Glutamatergic neuron (in vitro differentiated cells): ENCODE data around the gene LRRC25. TPM values are rescaled to one million over a fixed set of nuclear protein-coding genes. Genes with fewer than 3 reads are reported as not detected.

ENCODE experiments used
- DNase-seq: peaks from one replicate; pipeline ENCODE4 v3.0.0; 2022
- H3K27ac Mint-ChIP-seq: one replicate; pipeline ENCODE4 v1.8.0; 2020; ENCODE audit warnings: mild to moderate bottlenecking, mixed read lengths, inconsistent platforms; ENCODE audit not compliant: unreplicated experiment
- H3K27me3 Mint-ChIP-seq: one replicate; pipeline ENCODE4 v1.8.0; 2020; ENCODE audit warnings: mild to moderate bottlenecking, moderate library complexity, mixed read lengths, inconsistent platforms; ENCODE audit not compliant: unreplicated experiment
- H3K36me3 Mint-ChIP-seq: one replicate; pipeline ENCODE4 v1.8.0; 2020; ENCODE audit warnings: mild to moderate bottlenecking, mixed read lengths, inconsistent platforms; ENCODE audit not compliant: unreplicated experiment
- H3K4me1 Mint-ChIP-seq: one replicate; pipeline ENCODE4 v1.8.0; 2020; ENCODE audit warnings: mild to moderate bottlenecking, low read depth, mixed read lengths, inconsistent platforms; ENCODE audit not compliant: unreplicated experiment
- H3K4me3 Mint-ChIP-seq: one replicate; pipeline ENCODE4 v1.8.0; 2020; ENCODE audit warnings: mild to moderate bottlenecking, mixed read lengths, inconsistent platforms; ENCODE audit not compliant: unreplicated experiment
- H3K9me3 Mint-ChIP-seq: one replicate; pipeline ENCODE4 v1.8.0; 2020; ENCODE audit warnings: mild to moderate bottlenecking, moderate library complexity, mixed read lengths, inconsistent platforms; ENCODE audit not compliant: unreplicated experiment
- total RNA-seq: library from RNA; stranded (reverse); fragmentation: NEBNext Ultra II Directional; extraction: Animal tissue kit (Norgen Biotek cat#: 25700); gene quantifications from one replicate; pipeline ENCODE4 v1.2.1, GENCODE V29; 2021; ENCODE audit not compliant: unreplicated experiment
- TF ChIP-seq, protein P1 (sequence below): fragments of 200-600 bp; sonication (generic); IDR thresholded peaks from one replicate; pipeline ENCODE4 v1.5.0; 2021; ENCODE audit not compliant: partially characterized antibody, unreplicated experiment

The LRRC25 gene
- total RNA-seq, 1 donor from 2014 or later: not detected

DNA sequence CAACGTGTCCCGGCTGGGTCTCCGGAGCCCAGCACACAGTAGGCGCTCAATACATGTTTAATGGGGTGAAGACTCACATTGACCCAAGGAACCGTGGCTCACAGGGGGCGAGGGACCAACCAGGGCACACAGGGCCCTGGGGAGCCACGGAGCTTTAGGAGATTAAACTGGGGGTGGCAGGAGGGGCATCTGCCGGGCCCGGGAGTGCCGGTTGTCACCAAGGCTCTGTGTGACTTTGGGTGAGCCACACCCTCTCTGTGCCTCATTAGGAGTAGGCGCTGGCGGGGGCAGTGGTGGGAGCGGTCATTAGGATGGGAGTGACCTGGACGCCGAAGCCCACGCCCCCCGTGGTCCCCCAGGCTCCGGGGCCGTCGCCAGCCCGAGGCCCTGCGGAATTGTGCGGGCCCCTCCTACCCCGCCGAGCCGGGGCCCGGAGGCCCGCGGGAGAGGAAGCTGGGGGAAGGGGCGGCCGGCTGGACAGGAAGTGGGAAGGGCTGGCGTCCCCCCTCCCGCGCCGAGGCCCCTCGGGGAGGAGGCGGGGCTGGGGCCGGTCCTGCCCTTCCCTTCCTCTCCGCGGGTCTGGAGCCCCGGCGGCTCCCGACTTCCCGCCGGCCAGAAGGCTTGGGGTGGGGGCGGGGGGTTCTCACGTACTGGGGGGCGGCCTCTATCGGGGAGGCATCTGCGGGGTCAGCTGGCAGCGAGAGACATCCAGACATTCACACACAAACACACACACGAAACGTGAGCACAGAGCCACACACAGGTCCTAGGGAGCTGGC, 20.0 kb upstream of the LRRC25 start:
- DNase-seq: peak; percentile 84
- TF ChIP-seq, protein P1, sequence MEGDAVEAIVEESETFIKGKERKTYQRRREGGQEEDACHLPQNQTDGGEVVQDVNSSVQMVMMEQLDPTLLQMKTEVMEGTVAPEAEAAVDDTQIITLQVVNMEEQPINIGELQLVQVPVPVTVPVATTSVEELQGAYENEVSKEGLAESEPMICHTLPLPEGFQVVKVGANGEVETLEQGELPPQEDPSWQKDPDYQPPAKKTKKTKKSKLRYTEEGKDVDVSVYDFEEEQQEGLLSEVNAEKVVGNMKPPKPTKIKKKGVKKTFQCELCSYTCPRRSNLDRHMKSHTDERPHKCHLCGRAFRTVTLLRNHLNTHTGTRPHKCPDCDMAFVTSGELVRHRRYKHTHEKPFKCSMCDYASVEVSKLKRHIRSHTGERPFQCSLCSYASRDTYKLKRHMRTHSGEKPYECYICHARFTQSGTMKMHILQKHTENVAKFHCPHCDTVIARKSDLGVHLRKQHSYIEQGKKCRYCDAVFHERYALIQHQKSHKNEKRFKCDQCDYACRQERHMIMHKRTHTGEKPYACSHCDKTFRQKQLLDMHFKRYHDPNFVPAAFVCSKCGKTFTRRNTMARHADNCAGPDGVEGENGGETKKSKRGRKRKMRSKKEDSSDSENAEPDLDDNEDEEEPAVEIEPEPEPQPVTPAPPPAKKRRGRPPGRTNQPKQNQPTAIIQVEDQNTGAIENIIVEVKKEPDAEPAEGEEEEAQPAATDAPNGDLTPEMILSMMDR: no peak
- Mint-ChIP-seq H3K36me3 (no peaks in the 10 kb centered on the region), H3K27me3 (peaks cover 11% of the 10 kb centered on the region), H3K4me1 (peaks cover 22% of the 10 kb centered on the region), H3K27ac (peak overlapping the region; percentile 92), H3K4me3 (peak overlapping the region; percentile 79), H3K9me3 (peaks cover 16% of the 10 kb centered on the region)

- TF ChIP-seq, protein P1: no peak
- Mint-ChIP-seq H3K4me1 (peaks cover 18% of the 10 kb centered on the region), H3K36me3 (no peaks in the 10 kb centered on the region), H3K27me3 (peaks cover 11% of the 10 kb centered on the region), H3K9me3 (peaks cover 16% of the 10 kb centered on the region), H3K27ac (peak overlapping the region; percentile 92), H3K4me3 (peak overlapping the region; percentile 83)
- peak; percentile 96 for DNase-seq
These were observed 19.4 kb upstream of the LRRC25 start for GRCh38 chr19:18416778-18417249.

DNA sequence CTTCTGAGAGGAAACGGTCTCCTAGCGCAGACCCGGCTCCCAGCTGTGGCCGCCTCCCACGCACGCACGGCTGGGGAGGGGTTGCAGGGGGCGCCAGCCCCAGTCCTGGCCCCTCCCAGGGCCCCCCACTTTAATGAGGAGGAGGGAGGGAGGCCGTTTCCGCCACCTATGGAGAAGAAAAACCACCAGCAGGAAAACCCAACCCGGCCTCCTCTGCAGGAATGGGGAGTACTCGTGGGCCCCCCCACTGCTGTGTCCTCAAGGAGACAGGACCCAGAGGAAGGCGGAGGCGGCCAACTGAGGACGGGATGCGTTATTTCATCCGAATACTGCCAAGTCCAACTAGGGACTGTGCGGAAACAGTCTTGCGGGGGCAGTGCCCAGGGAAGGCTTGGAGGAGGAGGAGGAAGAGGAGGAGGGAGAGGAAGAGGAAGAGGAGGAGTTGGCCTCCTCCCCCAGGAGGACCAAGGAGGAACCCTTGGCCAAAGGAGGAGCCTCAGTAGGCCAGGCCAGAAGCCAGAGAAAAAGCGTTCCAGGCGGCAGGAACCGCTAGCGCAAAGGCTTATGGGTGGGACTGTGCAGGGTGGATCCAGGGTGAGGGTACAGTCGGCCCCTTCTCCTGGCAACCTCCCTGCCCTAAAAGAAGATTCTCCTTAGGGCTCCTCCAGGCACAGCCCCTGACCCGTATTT, 17.9 kb upstream of the LRRC25 start:
- no peak overlapping the region for H3K4me3 Mint-ChIP-seq
- H3K9me3 Mint-ChIP-seq: peaks cover 7% of the 10 kb centered on the region
- no peak overlapping the region for H3K27ac Mint-ChIP-seq
- H3K36me3 Mint-ChIP-seq: no peaks in the 10 kb centered on the region
- peaks cover 17% of the 10 kb centered on the region for H3K4me1 Mint-ChIP-seq
- TF ChIP-seq, protein P1: no peak
- H3K27me3 Mint-ChIP-seq: peaks cover 9% of the 10 kb centered on the region
- DNase-seq: no peak

DNA sequence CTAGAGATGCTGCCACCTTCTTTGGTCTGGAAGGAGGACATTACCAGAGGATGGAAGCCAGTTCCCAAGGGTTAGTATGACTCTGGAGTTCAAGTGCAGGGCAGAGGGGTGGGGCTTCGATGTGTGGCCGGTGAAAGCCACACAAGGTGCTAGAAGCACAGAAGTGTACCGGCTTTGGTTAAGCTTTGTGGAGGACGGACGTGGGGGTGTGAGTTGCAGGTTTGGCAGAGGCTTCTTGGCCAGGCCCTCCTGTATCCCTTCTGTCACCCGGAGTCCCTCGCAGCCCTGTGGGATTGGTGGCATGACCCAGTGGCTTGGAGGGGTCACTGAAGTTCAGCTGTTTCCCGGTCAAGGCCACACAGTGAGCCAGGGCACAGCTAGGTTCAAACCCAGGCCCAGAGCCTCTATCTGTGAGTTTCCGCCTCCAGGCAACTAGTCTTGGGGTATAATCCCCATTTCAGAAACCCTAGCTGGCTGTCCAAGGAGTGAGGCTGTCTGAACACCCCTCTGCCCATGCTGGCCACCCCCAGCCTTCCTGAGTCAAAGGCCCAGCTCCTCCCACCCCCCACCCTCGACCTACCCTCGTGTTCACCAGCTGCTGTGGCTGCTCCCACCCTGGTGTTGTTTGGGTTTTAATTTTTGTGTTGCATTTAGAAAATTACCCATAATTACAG, 17.2 kb upstream of the LRRC25 start:
- TF ChIP-seq, protein P1: no peak
- no peak for DNase-seq
- no peaks in the 10 kb centered on the region for H3K36me3 Mint-ChIP-seq
- H3K4me1 Mint-ChIP-seq: peaks cover 16% of the 10 kb centered on the region
- no peak overlapping the region for H3K4me3 Mint-ChIP-seq
- peaks cover 5% of the 10 kb centered on the region for H3K9me3 Mint-ChIP-seq
- no peak overlapping the region for H3K27ac Mint-ChIP-seq
- H3K27me3 Mint-ChIP-seq: peaks cover 9% of the 10 kb centered on the region
